CD1c-positive myeloid dendritic cell (primary cell): ENCODE measurements around the gene NCLN.
"Not testable (repeated sequence)": the region's sequence is repeated elsewhere in the genome, so short reads cannot be mapped to it uniquely, and the experiment has no call there.

Source experiments
- DNase-seq: peaks from one replicate; pipeline ENCODE4 v3.0.0-alpha.2; 2016; ENCODE audit errors: extremely low spot score

NCLN gene

DNA sequence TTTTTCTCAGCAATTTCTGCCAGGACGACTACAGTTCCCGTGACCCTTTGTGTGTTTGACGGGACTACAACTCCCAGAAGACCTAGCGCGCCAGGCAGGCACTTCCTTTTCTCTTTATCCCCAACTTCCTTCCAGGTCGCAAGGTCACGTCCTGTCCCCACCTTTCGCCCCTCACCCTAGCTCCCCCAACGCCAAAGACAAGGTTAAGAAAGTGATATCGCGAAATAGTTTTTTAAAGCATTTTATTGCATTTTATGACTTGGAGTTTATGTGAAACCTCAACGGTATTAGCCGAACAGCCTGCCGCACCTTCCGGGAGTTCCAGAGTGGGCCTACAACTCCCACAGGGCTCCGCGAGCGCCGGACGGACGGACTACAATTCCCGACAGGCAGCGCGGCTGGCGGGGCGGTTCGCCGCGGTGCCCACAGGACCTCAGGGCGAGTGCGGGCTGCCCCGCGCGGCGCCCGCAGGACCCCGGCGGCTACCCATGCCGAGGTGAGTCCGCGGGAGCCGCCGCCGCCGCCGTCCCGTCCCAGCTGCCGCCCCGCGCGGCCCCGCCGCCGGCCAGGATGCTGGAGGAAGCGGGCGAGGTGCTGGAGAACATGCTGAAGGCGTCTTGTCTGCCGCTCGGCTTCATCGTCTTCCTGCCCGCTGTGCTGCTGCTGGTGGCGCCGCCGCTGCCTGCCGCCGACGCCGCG is at the start of gene NCLN:
TSS of gene NCLN (plus strand) at position 470 of the 699 bp plus-strand sequence. CDS start at position 571, 101 bp downstream.
- peak; percentile 96 for DNase-seq

DNA sequence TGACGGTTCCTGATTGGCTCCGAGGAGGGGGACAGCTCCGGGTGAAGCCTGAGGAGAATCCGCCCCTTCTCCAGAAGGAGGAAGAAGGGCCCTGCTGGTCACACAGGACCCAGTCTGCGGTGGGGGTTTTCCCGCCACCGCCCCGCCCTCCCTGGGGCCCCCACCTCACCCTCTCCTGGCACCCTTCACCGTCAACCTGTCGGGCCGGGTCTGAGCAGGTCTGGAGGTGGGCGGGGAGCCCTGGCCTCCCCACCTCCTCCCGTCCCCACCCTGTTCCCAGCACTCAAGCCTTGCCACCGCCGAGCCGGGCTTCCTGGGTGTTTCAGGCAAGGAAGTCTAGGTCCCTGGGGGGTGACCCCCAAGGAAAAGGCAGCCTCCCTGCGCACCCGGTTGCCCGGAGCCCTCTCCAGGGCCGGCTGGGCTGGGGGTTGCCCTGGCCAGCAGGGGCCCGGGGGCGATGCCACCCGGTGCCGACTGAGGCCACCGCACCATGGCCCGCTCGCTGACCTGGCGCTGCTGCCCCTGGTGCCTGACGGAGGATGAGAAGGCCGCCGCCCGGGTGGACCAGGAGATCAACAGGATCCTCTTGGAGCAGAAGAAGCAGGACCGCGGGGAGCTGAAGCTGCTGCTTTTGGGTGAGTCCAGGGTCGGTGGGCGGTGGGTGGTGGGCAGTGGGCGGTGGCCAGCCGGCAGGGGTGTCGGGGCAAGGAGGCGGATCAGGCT is 49.6 kb upstream of the NCLN start, which contains the start of gene GNA15:
TSS of gene GNA15 (plus strand) at position 73 of the 723 bp plus-strand sequence. CDS start at position 491, 418 bp downstream.
- peak; percentile 76 for DNase-seq

DNA sequence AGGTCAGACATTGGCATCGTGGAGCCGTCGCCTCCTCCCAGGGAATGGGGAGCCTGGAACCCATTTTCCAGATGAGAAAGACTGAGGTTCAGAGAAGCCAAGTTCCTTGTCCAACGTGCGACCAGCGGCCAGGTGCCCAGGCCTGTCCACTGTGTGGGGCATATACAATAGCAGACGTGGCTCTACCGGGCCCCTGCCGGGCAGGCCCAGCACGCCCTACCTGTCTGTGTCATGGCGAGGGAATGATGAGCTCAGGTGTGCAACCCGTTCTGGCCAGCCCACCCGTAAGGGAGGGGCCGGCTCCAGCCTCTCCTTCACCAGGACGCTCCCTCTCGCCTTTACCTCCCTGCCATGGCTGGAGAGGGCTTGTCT is 49.1 kb upstream of the NCLN start:
- DNase-seq, result no peak

- DNase-seq, result peak; percentile 17
Observed at GRCh38 chr19:3137119-3137518, 48.6 kb upstream of the NCLN start.

DNA sequence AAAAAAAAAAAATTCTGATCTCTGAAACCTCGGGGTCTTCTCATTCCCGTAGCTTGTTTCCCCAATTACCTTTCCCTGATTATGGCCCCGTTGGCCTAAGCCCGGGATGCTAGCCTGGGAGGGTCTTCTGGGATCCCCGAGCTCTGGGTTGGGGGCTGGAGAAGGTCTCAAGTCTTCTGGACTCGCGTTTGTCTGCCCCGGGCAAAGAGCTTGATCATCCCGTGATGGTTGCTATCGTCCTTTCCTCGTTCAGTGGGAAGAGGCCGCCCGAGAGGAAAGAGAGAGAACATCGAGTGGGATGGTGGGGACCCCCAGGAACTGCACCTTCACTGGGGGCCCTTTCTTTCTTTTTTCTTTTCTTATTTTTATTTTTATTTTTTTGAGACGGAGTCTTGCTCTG is 47.5 kb upstream of the NCLN start:
- no peak for DNase-seq

DNA sequence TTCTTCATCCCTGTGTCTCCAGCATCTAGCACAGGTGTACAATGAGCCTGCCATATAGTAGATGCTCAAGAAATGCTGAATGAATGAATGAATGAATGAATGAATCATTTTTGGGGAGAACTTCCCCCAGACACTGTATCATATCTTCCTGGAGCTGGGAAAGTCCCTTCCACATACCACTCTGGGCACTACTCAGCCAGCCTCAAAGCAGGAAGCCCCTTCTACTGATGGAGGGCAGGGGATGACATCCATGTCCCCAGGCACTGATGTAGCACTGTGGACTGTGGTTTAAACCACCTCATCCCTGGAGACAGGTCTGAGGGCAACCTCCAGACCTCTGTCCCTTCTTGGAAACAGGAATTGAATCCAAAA is 45.1 kb upstream of the NCLN start:
- peak; percentile 65 for DNase-seq

GRCh38 chr19:3142292-3142670 is 43.4 kb upstream of the NCLN start:
- peak; percentile 80 for DNase-seq

DNA sequence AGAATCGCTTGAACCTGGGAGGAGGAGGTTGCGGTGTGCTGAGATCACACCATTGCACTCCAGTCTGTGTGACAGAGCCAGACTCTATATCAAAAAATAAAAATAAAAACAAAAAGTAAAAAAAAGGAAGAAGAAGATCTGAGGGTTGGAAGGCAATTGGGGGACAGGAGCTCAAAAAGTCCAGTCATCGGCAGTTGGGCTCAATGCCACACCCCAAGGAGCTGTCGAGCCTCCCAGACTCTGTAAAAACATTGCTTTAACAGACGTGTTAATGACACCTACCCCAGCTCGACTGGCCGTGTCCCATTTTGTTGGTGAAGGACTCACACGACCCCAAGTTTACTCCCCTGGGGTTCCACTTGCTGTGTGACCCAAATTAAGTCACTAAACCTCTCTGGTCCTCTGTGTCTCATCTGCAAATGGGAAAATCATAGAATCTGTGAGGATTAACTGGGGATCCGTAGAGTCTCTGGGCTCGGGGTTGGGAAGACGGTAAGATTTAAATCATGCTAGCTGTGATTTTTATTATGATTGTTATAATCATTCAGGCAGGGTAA is 42.9 kb upstream of the NCLN start:
- DNase-seq, result peak; percentile 34

- peak; percentile 87 for DNase-seq
Observed at GRCh38 chr19:3145909-3146676, 39.6 kb upstream of the NCLN start.

DNA sequence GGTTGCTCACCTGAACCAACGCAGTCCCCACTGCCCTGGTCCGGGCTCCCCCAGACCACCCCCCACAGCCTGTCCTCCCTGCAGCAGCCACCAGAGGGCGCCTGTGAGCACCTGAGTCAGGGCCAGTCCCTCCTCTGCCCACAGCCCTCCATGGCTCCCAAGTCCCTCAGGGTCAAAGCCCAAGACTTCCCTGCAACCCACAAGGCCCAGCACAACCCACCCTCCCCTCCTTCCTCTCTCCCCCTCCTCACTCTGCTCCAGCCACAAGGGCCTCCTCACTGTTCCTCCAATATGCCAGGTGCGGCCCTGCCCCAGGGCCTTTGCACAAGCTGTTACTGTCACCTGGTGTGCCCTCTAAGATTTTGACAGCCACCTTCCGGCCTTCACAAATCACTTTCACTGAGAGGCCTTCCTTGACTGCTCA is 39.0 kb upstream of the NCLN start:
- DNase-seq, result peak; percentile 56

DNA sequence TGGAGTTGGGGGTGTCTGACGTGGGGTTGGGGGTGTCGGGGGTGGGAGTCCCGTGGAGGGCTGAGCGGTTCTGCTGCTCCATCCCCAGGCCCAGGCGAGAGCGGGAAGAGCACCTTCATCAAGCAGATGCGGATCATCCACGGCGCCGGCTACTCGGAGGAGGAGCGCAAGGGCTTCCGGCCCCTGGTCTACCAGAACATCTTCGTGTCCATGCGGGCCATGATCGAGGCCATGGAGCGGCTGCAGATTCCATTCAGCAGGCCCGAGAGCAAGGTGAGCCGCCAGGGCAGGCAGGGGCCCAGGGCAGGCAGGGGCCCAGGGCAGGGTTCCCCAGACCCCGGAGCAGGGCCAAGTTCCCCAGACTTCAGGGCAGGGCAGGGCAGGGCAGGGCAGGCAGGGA is 37.2 kb upstream of the NCLN start:
- no peak for DNase-seq

DNA sequence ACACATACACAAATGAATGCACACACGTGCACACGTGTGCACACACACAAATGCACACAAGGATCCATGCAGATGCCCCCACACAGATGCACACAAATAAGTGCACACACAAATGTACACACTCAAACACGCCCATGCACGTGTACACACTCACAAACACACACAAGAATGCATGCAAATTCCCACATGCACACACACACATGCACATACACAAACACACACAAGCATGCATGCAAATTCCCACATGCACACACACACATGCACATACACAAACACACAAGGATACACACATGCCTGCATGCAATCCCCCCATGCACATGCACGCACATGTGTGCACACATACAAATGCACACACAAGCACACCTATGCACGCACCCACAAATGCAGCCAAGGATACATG is 36.6 kb upstream of the NCLN start:
- DNase-seq, result no peak

- DNase-seq, result no peak
Observed at GRCh38 chr19:3149526-3150505, 35.9 kb upstream of the NCLN start.

DNA sequence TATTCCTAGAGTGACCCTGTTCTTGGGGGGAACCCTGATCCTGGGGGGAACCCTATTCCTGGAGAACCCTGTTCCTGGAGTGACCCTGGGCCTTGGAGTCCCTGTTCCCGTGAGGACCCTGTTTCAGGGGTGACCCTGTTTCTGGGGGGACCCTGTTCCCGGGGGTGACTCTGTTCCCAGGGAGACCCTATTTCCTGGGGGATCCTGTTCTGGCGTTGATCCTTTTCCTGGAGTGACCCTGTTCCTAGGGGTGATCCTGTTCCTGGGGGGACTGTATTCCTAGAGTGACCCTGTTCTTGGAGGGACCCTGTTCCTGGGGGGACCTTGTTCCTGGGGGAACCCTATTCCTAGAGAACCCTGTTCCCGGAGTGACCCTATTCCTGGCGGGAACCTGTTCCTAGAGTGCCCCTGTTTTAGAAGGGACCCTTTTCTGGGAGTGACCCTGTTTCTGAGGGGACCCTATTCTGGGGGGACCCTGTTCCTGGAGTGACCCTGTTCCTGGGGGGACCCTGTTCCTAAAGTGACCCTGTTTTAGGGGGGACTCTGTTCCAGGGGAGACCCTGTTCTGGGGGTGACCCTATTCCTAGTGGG is 34.9 kb upstream of the NCLN start:
- DNase-seq, result no peak

DNA sequence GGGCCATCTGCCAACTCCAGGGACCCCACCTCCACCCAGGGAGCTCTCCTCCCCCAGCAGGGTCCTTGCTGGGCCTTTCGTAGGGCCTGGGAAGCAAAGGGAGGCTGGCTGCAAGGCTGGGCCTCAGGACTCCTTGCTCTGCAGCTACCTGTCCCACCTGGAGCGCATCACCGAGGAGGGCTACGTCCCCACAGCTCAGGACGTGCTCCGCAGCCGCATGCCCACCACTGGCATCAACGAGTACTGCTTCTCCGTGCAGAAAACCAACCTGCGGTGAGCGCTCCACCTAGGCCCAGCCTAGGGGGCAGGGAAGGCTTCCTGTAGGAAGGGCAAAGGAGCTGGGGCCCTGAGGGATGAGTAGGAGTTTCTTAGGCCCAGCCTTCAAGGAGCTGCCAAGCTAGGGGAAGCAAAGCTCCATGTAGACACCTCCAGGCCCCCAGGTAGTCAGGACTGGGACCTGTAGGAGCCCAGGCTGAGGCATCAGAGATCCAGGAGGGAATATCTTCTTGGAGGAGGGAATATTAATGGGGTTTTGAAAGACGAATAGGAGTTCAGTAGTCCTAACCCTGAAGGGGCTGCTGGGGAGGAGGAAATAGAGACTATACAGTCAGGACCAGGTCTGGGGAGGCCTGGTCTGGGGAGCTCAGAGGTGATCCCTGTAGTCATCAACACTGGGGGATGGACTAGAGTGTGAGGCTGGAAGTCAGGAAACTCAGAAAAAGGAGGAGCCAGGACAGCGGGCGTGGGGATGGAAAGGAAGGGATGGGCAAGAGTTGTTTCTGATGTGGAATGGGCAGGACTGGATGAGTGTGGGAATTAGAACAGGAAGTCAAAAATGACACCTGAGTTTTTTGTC is 33.9 kb upstream of the NCLN start:
- no peak for DNase-seq

GRCh38 chr19:3152419-3152780 is 33.3 kb upstream of the NCLN start:
- DNase-seq, result no peak

GRCh38 chr19:3153286-3154230 is 32.2 kb upstream of the NCLN start:
- DNase-seq, result no peak

DNA sequence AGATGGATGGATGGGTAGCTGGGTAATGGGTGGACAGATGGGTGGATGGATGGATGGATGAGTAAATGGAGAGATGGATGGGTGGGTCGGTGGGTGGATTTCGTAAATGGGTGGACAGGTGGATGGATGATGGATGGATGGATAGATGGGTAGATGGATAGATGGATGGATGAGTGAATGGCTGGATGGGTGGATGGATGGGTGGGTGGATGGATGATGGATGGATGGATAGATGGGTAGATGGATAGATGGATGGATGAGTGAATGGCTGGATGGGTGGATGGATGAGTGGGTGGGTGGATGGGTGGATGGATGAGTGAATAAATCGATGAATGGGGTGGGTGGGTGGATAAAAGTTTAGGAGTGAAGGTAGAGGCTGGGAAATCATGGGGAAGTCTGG is 31.3 kb upstream of the NCLN start:
- DNase-seq, result not testable (repeated sequence)
